ENCODE results near the gene BRCA1.

DNA sequence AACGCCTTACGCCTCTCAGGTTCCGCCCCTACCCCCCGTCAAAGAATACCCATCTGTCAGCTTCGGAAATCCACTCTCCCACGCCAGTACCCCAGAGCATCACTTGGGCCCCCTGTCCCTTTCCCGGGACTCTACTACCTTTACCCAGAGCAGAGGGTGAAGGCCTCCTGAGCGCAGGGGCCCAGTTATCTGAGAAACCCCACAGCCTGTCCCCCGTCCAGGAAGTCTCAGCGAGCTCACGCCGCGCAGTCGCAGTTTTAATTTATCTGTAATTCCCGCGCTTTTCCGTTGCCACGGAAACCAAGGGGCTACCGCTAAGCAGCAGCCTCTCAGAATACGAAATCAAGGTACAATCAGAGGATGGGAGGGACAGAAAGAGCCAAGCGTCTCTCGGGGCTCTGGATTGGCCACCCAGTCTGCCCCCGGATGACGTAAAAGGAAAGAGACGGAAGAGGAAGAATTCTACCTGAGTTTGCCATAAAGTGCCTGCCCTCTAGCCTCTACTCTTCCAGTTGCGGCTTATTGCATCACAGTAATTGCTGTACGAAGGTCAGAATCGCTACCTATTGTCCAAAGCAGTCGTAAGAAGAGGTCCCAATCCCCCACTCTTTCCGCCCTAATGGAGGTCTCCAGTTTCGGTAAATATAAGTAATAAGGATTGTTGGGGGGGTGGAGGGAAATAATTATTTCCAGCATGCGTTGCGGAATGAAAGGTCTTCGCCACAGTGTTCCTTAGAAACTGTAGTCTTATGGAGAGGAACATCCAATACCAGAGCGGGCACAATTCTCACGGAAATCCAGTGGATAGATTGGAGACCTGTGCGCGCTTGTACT lies at the start of gene BRCA1:
- TF ChIP-seq, protein P1, sequence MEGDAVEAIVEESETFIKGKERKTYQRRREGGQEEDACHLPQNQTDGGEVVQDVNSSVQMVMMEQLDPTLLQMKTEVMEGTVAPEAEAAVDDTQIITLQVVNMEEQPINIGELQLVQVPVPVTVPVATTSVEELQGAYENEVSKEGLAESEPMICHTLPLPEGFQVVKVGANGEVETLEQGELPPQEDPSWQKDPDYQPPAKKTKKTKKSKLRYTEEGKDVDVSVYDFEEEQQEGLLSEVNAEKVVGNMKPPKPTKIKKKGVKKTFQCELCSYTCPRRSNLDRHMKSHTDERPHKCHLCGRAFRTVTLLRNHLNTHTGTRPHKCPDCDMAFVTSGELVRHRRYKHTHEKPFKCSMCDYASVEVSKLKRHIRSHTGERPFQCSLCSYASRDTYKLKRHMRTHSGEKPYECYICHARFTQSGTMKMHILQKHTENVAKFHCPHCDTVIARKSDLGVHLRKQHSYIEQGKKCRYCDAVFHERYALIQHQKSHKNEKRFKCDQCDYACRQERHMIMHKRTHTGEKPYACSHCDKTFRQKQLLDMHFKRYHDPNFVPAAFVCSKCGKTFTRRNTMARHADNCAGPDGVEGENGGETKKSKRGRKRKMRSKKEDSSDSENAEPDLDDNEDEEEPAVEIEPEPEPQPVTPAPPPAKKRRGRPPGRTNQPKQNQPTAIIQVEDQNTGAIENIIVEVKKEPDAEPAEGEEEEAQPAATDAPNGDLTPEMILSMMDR (IDR thresholded peaks at IDR 0.05), result peak in 1 of 12 donors; percentile 8
- peak in 1 of 2 donors; percentile 42 for TF ChIP-seq POLR2A (IDR thresholded peaks at IDR 0.05)
